GM21825 (cell line): Measurements from ENCODE around the gene MBNL2.
A peak's percentile ranks its signal among the peaks of the same experiment; 100 is the strongest.

Experiments used
- ATAC-seq: cut with Tn5 transposase; IDR thresholded peaks from one replicate; pipeline ENCODE4 v1.9.1; 2021; ENCODE audit warnings: mild to moderate bottlenecking, moderate library complexity; ENCODE audit not compliant: unreplicated experiment

Gene MBNL2

DNA sequence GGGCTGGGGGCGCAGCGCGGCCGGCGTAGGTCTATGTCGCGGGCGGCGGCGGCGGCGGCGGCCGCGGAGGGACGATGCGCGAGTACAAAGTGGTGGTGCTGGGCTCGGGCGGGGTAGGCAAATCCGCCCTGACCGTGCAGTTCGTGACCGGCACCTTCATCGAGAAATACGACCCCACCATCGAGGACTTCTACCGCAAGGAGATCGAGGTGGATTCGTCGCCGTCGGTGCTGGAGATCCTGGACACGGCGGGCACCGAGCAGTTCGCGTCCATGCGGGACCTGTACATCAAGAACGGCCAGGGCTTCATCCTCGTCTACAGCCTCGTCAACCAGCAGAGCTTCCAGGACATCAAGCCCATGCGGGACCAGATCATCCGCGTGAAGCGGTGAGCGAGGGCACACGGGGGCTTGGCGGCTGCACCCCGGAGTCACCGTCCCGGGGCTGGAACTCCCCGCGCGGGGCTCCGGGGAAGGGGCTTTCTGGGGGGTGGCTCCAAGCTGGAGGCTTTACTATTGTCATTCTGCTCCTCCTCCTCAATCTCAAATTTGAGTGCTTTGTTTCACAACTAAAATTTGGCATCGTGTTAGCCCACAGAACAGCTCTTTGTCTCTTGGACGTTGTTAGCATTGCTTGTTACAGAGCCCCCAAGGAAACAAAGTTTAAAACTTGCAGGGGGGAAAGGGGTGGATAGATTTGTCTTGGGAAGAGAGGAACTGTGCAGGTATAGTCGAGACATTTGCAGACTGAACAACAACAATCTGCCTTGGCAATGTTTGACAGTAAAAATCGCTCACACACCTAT is 212.5 kb downstream of the MBNL2 start:
- peak; percentile 2 for ATAC-seq

- no peak for ATAC-seq
These were observed 213.2 kb downstream of the MBNL2 start for GRCh38 chr13:97435323-97435722.

GRCh38 chr13:97435794-97436193 is 213.7 kb downstream of the MBNL2 start:
- ATAC-seq = no peak

GRCh38 chr13:97436845-97437244 is 214.7 kb downstream of the MBNL2 start:
- ATAC-seq = no peak

DNA sequence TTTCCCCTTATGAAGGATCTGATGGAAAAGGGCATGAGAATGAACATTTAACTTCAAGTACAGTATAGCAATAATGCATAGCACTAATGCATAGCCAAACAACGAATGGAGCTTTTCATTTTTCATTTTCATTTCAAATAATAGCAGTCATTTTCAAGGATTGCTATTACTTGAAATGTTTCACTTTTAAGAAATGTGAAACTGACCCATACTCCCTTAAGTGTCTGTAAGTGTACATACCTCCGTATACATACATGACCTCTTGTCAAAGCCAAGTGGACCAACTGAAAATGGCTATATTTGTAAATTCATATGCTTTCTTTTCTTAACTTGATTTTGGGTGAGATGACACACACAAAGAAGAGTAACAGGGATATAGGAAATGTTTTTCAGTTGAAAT is 215.6 kb downstream of the MBNL2 start:
- no peak for ATAC-seq

DNA sequence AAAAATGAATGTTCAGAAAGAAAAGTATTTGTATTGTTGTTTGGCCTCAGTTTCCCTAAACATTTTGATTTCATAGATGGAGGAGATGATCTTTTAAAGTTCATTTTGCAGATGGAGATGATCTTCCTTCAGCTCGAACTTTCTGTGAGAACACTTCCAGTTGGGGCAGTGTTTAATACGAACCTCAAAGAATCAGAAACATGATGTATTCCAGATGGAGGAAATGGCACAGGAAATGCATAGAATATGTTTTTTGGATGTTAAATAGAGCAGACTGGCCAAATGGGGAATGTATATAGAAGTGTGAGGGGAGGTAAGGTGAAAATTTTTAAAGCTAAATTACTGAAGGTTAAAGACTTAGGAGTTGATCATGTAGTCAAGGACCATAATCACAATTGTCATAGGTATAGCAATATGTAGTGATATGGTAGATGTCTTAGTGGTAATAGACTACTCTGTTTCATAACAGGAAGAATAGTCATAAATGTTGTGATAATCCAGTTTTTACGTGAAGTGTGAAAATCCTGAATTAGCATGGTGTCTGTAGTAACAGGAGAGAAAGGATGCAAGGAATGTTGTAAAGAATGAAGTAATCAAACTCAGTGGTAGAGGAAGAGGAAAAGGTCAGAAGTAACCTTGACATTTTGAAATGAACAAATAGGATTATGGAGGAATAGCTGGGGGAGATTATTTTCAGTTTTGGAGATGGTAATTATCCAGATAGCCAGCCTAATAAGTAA is 216.9 kb downstream of the MBNL2 start:
- no peak for ATAC-seq

- no peak for ATAC-seq
These were observed 218.6 kb downstream of the MBNL2 start for GRCh38 chr13:97440598-97441170.

- no peak for ATAC-seq
These were observed 219.2 kb downstream of the MBNL2 start for GRCh38 chr13:97441368-97441767.
